Esophagus muscularis mucosa (tissue), 4 donors: Measurements from ENCODE around the gene C4orf50. TPM values are rescaled to one million over a fixed set of nuclear protein-coding genes. Genes with fewer than 3 reads are reported as not detected.

Source experiments
- DNase-seq: peaks from one replicate; pipeline ENCODE4 v3.0.0-alpha.2; 2017; ENCODE audit errors: extremely low spot score
- H3K27ac ChIP-seq, 4 donors: fragments of 200-600 bp; sonication (generic); replicated peaks in 1 of 4; 1 replicate in 3 of 4; 2 replicates in 1 of 4; pipeline ENCODE4 v1.5.1; 2016 to 2019; ENCODE audit warnings: mild to moderate bottlenecking in 1 of 4
- H3K27me3 ChIP-seq, 4 donors: fragments of 200-600 bp; sonication (generic); one replicate each; pipeline versions ENCODE4 v1.5.1 to v1.6.0; 2016 to 2019
- H3K36me3 ChIP-seq, 4 donors: fragments of 200-600 bp; sonication (generic); one replicate each; pipeline ENCODE4 v1.5.1; 2016 to 2019
- H3K4me1 ChIP-seq, 4 donors: fragments of 200-600 bp; sonication (generic); one replicate each; pipeline ENCODE4 v1.5.1; 2016 to 2019
- H3K4me3 ChIP-seq, 4 donors: fragments of 200-600 bp; sonication (generic); 1 replicate in 2 of 4; 2 replicates in 2 of 4; pipeline ENCODE4 v1.5.1; 2016 to 2019; ENCODE audit warnings: mild to moderate bottlenecking in 4 of 4, moderate library complexity in 1 of 4
- H3K9me3 ChIP-seq, 4 donors: fragments of 200-600 bp; sonication (generic); 1 replicate in 3 of 4; 2 replicates in 1 of 4; pipeline ENCODE4 v1.5.1; 2016 to 2019
- CTCF ChIP-seq, 3 experiments: fragments of 200-600 bp in 2 of 3; fragments of 450-650 bp in 1 of 3; sonication (generic) in 2 of 3; IDR thresholded peaks; one replicate each; pipeline ENCODE4 v1.5.1; 2017 to 2019; ENCODE audit warnings: antibody characterized with exemption in 3 of 3, mild to moderate bottlenecking in 2 of 3, moderate library complexity in 1 of 3
- EP300 ChIP-seq: sonication (generic); formaldehyde crosslinking; IDR thresholded peaks from one replicate; pipeline ENCODE4 v1.6.1; 2017; ENCODE audit warnings: antibody characterized with exemption
- POLR2A ChIP-seq: fragments of 450-650 bp; IDR thresholded peaks from one replicate; pipeline ENCODE4 v1.6.1; 2017; ENCODE audit warnings: antibody characterized with exemption, moderate library complexity, mild to moderate bottlenecking, low read depth
- POLR2AphosphoS5 ChIP-seq, 2 donors: sonication (generic); formaldehyde crosslinking; IDR thresholded peaks; one replicate each; pipeline ENCODE4 v1.6.1; 2017; ENCODE audit warnings: antibody characterized with exemption in 2 of 2
- WGBS: methylation state at CpG from one replicate; pipeline ENCODE4 v1.1.5; 2018; 5-methylcytosine and 5-hydroxymethylcytosine counted together
- intact Hi-C: fragments of 100-400 bp; cut with DNase I; formaldehyde crosslinking; loops from one replicate; pipeline ENCODE4 v1.15.1; 2023
- total RNA-seq, 4 donors: library from RNA; depleted of rRNA; stranded (reverse); fragments of >200 nt; gene quantifications; one replicate each; pipeline versions ENCODE4 v1.1.0 to v1.2.1, GENCODE V29; 2016

The C4orf50 gene
- total RNA-seq, 4 donors from 2014 or later: 0.11 to 0.42 (median 0.26) TPM

GRCh38 chr4:6012200-6012599, 6.0 kb downstream of the C4orf50 start:
- Histone ChIP-seq H3K4me1 (peaks cover 3 to 12% (median 9%) of the 10 kb centered on the region in 4 donors), H3K36me3 (no peaks in the 10 kb centered on the region), H3K27ac (no peak overlapping the region), H3K27me3 (peaks cover 0 to 57% (median 5%) of the 10 kb centered on the region in 4 donors), H3K4me3 (no peak overlapping the region), H3K9me3 (no peaks in the 10 kb centered on the region)
- WGBS: 65% methylated on average over 5 of the region's 5 CpGs
- DNase-seq: no peak
- intact Hi-C loops: no loop called here
- TF ChIP-seq POLR2A (no peak), EP300 (no peak), POLR2AphosphoS5 (IDR thresholded peaks at IDR 0.05) (no peak), CTCF (IDR thresholded peaks at IDR 0.05) (no peak)

- Histone ChIP-seq H3K4me3 (no peak overlapping the region), H3K27me3 (peaks cover 0 to 63% (median 5%) of the 10 kb centered on the region in 4 donors), H3K9me3 (no peaks in the 10 kb centered on the region), H3K27ac (no peak overlapping the region), H3K36me3 (no peaks in the 10 kb centered on the region), H3K4me1 (peaks cover 3 to 12% (median 9%) of the 10 kb centered on the region in 4 donors)
- intact Hi-C loops: no loop called here
- no peak for DNase-seq
- WGBS: 13% methylated on average over 7 of the region's 8 CpGs
- TF ChIP-seq POLR2AphosphoS5 (IDR thresholded peaks at IDR 0.05) (peak in 1 of 2 donors; percentile 31), POLR2A (no peak)
Measured at GRCh38 chr4:6011686-6012085, 6.5 kb downstream of the C4orf50 start.

- no peaks in the 10 kb centered on the region for H3K36me3 ChIP-seq
- no peaks in the 10 kb centered on the region for H3K9me3 ChIP-seq
- TF ChIP-seq POLR2AphosphoS5 (IDR thresholded peaks at IDR 0.05) (no peak), POLR2A (no peak), EP300 (no peak), CTCF (IDR thresholded peaks at IDR 0.05) (no peak)
- peaks cover 0 to 67% (median 5%) of the 10 kb centered on the region in 4 donors for H3K27me3 ChIP-seq
- H3K27ac ChIP-seq: no peak overlapping the region
- no peak overlapping the region for H3K4me3 ChIP-seq
- no peak for DNase-seq
- intact Hi-C loops: no loop called here
- H3K4me1 ChIP-seq: peaks cover 3 to 12% (median 9%) of the 10 kb centered on the region in 4 donors
- WGBS: 64% methylated on average over 11 of the region's 12 CpGs
Measured at GRCh38 chr4:6011271-6011671, 7.0 kb downstream of the C4orf50 start.

GRCh38 chr4:6010789-6011188, 7.4 kb downstream of the C4orf50 start:
- Histone ChIP-seq H3K36me3 (no peaks in the 10 kb centered on the region), H3K4me3 (no peak overlapping the region), H3K4me1 (peaks cover 3 to 12% (median 9%) of the 10 kb centered on the region in 4 donors), H3K27ac (no peak overlapping the region), H3K27me3 (peaks cover 0 to 66% (median 5%) of the 10 kb centered on the region in 4 donors), H3K9me3 (no peaks in the 10 kb centered on the region)
- TF ChIP-seq POLR2AphosphoS5 (IDR thresholded peaks at IDR 0.05): no peak
- TF ChIP-seq POLR2A: no peak
- TF ChIP-seq EP300: no peak
- no peak for TF ChIP-seq CTCF (IDR thresholded peaks at IDR 0.05)
- intact Hi-C loops: no loop called here
- WGBS: 74% methylated on average over 3 of the region's 3 CpGs
- DNase-seq: no peak

- peaks cover 0 to 59% (median 5%) of the 10 kb centered on the region in 4 donors for H3K27me3 ChIP-seq
- H3K9me3 ChIP-seq: no peaks in the 10 kb centered on the region
- intact Hi-C loops: no loop called here
- H3K4me1 ChIP-seq: peaks cover 3 to 12% (median 9%) of the 10 kb centered on the region in 4 donors
- H3K27ac ChIP-seq: no peak overlapping the region
- no peak overlapping the region for H3K4me3 ChIP-seq
- no peaks in the 10 kb centered on the region for H3K36me3 ChIP-seq
- DNase-seq: no peak
- 48% methylated on average over 8 of the region's 8 CpGs for WGBS
- TF ChIP-seq POLR2A (no peak), EP300 (no peak), POLR2AphosphoS5 (IDR thresholded peaks at IDR 0.05) (no peak), CTCF (IDR thresholded peaks at IDR 0.05) (no peak)
Measured at GRCh38 chr4:6009452-6009851, 8.8 kb downstream of the C4orf50 start.
